ENCODE measurements around the gene EYA3.

GRCh38 chr1:28028873-28029654 is 59.3 kb downstream of the EYA3 start:
- TF ChIP-seq CTCF (IDR thresholded peaks at IDR 0.05) (no peak), E2F5 (CRISPR knock-in tag; IDR thresholded peaks at IDR 0.05) (no peak)

All from WTC11 (cell line).